HTR-8/SVneo (cell line): ENCODE measurements around the gene MS4A18.

Source experiments
- DNase-seq: peaks from one replicate; pipeline ENCODE4 v3.0.0; 2011; ENCODE audit warnings: low spot score, mixed read lengths; ENCODE audit not compliant: insufficient read length
- FAIRE-seq: peaks from 2 replicates; lab custom pipeline; 2011; peaks lifted over from hg19 to GRCh38; lab: Jason Lieb, UNC

MS4A18 gene

GRCh38 chr11:60763692-60764369, 39.3 kb downstream of the MS4A18 start:
- FAIRE-seq (no peak), DNase-seq (no peak)

DNA sequence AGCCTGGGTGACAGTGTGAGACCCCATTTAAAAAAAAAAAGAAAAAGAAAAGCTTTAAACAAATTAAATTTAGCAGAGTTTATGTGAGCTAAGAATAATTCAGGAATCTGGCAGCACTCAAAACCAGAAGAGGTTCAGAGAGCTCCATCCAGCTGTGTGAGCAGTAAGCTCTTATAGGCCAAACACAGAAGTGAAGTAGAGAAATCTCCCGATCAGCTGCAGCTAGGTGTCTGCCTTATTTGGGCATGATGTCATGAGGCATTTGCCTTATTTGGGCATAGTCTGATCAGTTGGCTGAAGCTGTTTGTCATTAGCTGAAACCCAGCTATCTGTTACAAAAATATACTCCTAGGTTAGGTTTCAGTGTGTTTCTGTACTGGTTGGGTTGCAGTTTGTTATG, 40.4 kb downstream of the MS4A18 start:
- DNase-seq = no peak
- no peak for FAIRE-seq

DNA sequence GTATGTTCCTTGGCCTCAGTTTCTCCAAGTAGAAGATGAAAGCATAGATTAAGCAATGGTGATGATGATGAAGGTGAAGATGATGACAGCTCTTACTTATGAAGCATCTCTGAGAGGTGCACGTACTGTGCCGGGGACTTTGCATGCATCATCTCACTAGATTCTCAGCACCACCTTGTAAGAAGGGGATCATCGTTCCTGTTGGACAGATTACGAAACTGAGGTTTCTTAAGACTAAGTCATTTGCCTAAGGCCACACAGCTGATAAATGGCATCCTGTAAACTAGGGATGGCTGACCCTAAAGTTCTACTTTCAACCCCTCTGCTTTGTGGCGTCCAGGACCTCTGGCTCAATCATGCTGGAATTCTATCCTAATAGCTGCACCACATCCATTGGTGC, 40.8 kb downstream of the MS4A18 start:
- no peak for DNase-seq
- no peak for FAIRE-seq

- FAIRE-seq (no peak), DNase-seq (no peak)
Measured at GRCh38 chr11:60766547-60766946, 42.0 kb downstream of the MS4A18 start.

DNA sequence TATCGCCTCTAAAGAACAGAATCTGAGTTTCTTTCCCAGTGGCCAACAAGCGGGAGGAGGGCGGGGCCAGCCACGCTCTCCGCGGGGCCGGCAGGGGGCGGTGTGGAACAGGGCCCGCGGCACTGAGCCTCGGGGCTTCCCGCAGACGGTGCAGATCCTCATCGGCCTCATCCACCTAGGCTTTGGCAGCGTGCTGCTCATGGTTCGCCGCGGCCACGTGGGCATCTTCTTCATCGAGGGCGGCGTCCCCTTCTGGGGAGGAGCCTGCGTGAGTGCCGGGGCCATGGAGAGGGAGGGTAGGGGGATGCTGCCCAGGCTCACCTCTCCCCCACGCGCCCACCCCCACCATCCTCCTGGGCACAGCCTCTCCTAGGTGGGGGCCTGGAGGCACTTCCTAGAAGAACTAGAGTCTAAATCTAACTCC, 42.9 kb downstream of the MS4A18 start:
- DNase-seq (no peak), FAIRE-seq (no peak)

GRCh38 chr11:60768202-60768601, 43.7 kb downstream of the MS4A18 start:
- FAIRE-seq (no peak), DNase-seq (no peak)

GRCh38 chr11:60769273-60769672, 44.8 kb downstream of the MS4A18 start:
- DNase-seq = no peak
- no peak for FAIRE-seq

GRCh38 chr11:60769811-60770210, 45.3 kb downstream of the MS4A18 start:
- FAIRE-seq = no peak
- no peak for DNase-seq

DNA sequence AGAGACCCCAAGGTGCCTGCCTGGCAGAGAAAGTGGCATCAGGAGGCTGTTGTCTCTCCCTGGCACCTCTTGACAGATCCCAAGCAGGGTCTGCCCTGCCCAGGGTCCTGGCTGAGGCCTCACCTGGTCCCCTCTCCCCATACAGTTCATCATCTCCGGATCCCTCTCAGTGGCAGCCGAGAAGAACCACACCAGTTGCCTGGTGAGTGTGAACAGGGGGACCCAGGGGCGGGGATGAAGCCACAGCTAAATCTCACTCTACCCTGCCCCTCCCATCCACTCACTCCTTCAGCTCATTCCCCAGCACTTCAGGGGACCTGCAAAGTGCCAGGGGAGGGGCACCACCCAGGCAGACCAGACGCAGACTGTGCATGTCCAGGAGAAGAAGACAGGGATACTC, 46.6 kb downstream of the MS4A18 start:
- DNase-seq = no peak
- FAIRE-seq = no peak

DNA sequence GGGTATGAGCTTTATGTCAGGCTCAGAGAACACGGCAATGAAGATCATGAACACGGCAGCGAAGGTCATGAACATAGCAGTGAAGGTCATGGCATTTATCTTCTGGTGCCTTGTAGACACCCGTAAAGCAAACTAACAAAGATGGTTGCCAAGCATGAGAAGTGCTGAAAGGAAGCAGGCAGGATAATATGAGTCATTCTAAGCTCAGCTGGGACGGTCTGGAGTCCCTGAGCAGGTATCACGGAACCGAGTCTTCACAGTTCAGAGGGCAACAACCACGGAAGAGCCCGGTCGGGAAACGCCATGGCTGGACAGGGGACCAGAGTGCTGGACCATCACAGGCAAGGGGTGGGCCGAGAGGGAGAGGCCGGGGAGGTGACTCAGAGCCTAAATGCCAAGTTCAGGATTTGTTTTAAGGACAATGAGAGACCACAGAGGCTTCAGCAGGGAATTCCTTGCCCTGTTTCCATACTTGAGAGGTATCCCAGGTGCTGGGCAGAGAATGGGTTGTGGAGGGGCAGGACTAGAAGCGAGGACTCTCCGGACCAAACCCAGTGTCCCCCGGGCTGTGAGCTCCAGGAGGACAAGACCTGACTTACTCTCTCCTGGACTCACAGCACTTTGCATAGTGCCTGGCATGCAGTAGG, 47.5 kb downstream of the MS4A18 start:
- no peak for FAIRE-seq
- no peak for DNase-seq

DNA sequence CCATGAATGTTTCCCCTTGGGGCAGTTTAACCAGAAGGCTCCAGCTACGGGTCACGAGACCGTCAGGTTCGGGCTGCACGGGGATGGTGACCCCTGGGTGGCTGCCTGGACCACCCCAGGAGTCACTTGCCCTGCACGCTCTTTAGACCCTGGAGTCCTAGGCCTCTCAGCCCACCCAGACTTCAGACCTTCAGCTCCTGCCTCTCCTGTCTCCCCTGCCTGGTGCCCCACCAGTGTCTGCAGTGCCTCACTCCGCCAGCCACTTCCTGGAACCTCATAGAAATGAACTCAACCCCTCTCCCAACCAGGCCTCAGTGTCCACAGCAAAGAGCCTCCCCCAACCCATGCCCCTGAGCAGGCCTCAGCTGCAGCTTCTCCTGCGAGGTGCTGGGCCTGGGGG, 48.1 kb downstream of the MS4A18 start:
- DNase-seq (no peak), FAIRE-seq (no peak)

- no peak for FAIRE-seq
Measured at GRCh38 chr11:60774726-60775125, 50.2 kb downstream of the MS4A18 start.

DNA sequence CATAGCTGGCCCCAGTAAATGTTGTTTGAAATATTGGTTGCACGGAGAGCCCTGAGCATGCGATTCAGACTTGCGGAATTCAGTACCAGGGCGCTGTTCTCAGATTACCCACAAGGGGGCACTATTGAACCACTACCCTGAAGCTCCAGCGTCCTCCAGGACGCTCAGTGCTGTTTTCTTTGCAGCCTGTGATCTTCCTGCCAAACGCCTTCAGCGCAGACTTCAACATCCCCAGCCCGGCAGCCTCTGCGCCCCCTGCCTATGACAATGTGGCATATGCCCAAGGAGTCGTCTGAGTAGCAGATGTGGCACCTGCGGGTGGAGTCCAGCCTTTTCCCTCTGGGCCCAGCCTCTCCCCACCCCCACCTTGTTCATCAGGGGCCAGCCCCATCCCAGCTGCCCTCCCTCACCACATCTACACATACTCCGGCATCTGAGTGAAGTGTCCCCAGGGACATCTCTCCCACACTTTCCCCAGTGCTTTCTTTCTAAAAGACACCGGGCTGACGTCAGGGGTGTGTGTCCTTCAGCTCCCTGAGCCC, 51.0 kb downstream of the MS4A18 start:
- peak; percentile 75 for FAIRE-seq
- DNase-seq = peak; percentile 83

More at GRCh38 chr11:60774726-60775125, 50.2 kb downstream of the MS4A18 start:
- DNase-seq = no peak

GRCh38 chr11:60776167-60776566, 51.6 kb downstream of the MS4A18 start:
- DNase-seq (no peak), FAIRE-seq (no peak)

GRCh38 chr11:60777106-60777505, 52.6 kb downstream of the MS4A18 start:
- FAIRE-seq (no peak), DNase-seq (no peak)

DNA sequence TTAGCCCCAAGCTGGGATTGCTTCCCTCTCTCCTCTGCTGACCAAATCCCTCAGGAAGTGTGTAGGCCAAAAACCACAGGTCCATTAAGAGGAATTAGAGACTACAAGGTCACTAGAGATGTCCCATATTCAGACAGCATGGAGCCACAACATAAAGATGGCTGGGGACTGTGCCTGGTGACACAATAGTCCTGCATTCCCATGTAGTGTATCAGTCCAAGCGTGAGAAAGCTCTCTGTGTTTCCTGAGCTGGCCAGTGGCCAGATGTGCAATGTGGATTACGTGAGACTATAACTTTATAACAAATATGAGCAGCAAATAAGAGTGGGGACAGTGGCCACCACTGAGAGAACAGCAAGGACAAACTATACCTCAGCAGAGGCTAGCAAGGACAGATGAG, 53.1 kb downstream of the MS4A18 start:
- DNase-seq (peak; percentile 13), FAIRE-seq (no peak)

DNA sequence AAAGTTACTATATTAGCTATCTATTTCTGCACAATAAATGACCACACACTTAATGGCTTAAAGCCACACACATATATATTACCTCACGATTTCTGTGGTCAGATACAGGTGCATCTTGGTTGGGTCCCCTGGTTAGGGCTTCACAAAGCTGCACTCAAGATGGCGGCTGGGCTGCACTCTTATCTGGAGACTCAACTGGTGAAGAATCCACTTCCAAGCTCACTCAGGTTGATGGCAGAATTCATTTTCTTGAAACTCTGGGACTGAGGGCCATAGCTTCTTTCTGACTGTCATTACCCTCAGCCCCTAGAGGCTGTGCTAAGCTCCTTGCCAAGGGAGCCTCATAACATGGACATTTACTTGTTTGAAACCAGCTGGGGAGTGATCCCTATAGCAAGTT, 55.5 kb downstream of the MS4A18 start:
- FAIRE-seq = no peak
- DNase-seq = no peak

GRCh38 chr11:60780774-60781173, 56.3 kb downstream of the MS4A18 start:
- no peak for DNase-seq
- FAIRE-seq = no peak

DNA sequence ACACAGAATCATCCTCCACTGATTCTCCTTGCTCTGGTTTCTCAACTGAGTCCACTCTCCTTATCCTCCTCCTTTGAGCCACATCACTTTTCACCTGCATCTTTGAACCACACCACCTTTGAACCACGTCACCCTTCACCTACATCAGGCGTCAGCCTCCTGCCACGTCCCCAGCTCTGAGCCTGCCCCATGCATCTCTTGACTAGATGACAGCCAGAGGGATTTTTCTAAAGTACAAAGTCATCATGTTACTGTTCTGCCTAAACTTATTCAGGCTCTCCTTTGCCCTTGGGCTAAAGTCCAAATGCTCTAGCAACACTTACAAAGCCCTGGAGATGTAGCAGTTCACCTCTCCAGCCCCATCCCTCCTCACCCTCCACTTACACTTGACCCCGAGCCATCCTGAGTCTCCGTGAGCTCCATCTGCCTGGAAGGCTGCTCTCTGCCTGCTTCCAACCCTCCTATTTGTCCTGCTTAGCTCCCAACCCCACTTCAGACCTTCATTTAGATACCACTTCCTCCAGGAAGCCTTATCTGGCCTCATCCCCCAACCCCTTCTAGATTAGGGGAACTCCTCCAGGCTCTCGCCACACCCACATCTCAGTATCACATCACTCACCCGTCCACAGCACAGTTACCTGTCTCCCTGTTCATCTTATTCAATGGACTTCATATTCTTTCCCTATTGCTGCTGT, 56.9 kb downstream of the MS4A18 start:
- DNase-seq (no peak), FAIRE-seq (no peak)

DNA sequence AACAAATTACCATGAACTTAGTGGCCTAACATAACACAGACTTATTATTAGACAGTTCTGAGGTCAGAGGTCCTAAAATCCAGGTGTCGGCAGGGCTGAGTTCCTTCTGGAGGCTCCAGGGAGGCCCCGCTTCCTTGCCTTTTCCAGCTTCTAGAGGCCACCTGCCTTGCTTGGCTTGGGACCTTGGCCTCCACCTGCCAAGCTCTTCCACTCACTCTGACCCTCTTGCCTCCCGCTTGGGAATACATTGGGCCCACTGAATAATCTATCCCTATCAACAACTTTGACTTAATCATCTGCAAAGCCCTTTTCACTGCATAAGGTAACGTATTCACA, 57.4 kb downstream of the MS4A18 start:
- no peak for DNase-seq
- FAIRE-seq = no peak

DNA sequence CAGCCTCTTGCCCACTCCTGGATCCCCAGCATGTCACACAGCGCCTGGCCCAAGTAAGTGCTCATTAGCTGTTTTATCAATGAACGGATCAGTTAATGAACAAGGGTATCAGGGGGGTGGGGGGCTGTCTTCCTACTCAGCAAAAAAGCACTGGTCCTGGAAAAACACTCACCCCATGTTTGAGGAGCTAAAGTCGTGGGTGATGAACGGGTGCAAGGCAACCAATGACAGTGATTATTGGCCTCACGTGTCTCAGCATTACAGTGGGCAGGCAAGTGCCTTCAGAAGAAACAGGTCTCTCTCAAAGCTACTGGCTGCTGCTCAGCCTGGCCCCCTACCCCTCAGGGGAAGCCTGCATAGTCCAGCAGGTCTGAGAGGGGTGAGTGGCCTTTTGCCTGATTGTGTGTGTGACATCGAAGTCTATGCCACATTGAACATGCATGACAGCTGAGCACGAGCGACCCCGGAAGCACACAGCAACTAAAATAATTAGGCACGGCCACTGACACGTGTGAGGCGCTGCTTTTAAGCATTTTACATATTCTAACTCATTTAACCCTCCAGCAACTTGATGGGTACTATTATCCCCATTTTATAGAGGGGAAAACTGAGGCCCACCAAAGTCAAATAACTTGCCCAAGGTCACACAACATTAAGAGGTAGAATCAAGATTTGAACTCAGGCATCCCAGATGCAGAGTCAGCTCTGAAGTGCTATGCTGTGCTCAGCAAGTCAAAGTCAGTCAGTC, 58.0 kb downstream of the MS4A18 start:
- DNase-seq = no peak
- no peak for FAIRE-seq
